KMS-11 (cell line): ENCODE results near the gene CILP2.

Experiments
- H2AFZ ChIP-seq: fragments of 200-600 bp; sonication (generic); 2 replicates; pipeline ENCODE4 v1.6.1; 2016; ENCODE audit warnings: antibody characterized with exemption, mixed run types, low read depth
- H3K27ac ChIP-seq: fragments of 200-600 bp; sonication (generic); 2 replicates; pipeline ENCODE4 v1.6.1; 2016; ENCODE audit warnings: mild to moderate bottlenecking, mixed run types
- H3K27me3 ChIP-seq: fragments of 200-600 bp; sonication (generic); 2 replicates; pipeline ENCODE4 v1.6.1; 2017; ENCODE audit warnings: mild to moderate bottlenecking, low read depth, mixed run types, moderate library complexity; ENCODE audit not compliant: insufficient read depth
- H3K36me3 ChIP-seq: fragments of 200-600 bp; sonication (generic); 2 replicates; pipeline ENCODE4 v1.6.1; 2017; ENCODE audit warnings: mild to moderate bottlenecking, mixed run types; ENCODE audit not compliant: insufficient read depth
- H3K4me1 ChIP-seq: fragments of 200-600 bp; sonication (generic); 2 replicates; pipeline ENCODE4 v1.6.1; 2016; ENCODE audit warnings: mild to moderate bottlenecking, low read depth, mixed run types; ENCODE audit not compliant: poor library complexity, severe bottlenecking
- H3K4me2 ChIP-seq: fragments of 200-600 bp; sonication (generic); 2 replicates; pipeline ENCODE4 v1.7.0; 2016; ENCODE audit warnings: mild to moderate bottlenecking, mixed run types
- H3K4me3 ChIP-seq: fragments of 200-600 bp; sonication (generic); IDR thresholded peaks from 2 replicates; pipeline ENCODE4 v1.6.1; 2017; ENCODE audit warnings: low read depth, low read length, mixed read lengths; ENCODE audit not compliant: insufficient read depth
- H3K79me2 ChIP-seq: fragments of 200-600 bp; sonication (generic); 2 replicates; pipeline ENCODE4 v1.6.1; 2016; ENCODE audit warnings: low read depth, mixed run types; ENCODE audit not compliant: insufficient read depth
- H3K9ac ChIP-seq: fragments of 200-600 bp; sonication (generic); 2 replicates; pipeline ENCODE4 v1.6.1; 2016; ENCODE audit warnings: mild to moderate bottlenecking, mixed run types
- H4K20me1 ChIP-seq: fragments of 200-600 bp; sonication (generic); 2 replicates; pipeline ENCODE4 v1.6.1; 2016; ENCODE audit warnings: mild to moderate bottlenecking, mixed run types; ENCODE audit not compliant: insufficient read depth
- TF ChIP-seq, protein P1 (sequence below): fragments of 200-600 bp; sonication (generic); conservative IDR thresholded peaks from 2 replicates; pipeline ENCODE4 v1.6.1; 2017; ENCODE audit warnings: low read depth, mild to moderate bottlenecking, antibody characterized with exemption, low read length, moderate library complexity, mixed read lengths

The CILP2 gene

GRCh38 chr19:19543101-19543500 lies 5.0 kb downstream of the CILP2 start:
- H2AFZ ChIP-seq = no peak overlapping the region
- no peak overlapping the region for H3K27ac ChIP-seq
- no peaks in the 10 kb centered on the region for H4K20me1 ChIP-seq
- TF ChIP-seq, protein P1, sequence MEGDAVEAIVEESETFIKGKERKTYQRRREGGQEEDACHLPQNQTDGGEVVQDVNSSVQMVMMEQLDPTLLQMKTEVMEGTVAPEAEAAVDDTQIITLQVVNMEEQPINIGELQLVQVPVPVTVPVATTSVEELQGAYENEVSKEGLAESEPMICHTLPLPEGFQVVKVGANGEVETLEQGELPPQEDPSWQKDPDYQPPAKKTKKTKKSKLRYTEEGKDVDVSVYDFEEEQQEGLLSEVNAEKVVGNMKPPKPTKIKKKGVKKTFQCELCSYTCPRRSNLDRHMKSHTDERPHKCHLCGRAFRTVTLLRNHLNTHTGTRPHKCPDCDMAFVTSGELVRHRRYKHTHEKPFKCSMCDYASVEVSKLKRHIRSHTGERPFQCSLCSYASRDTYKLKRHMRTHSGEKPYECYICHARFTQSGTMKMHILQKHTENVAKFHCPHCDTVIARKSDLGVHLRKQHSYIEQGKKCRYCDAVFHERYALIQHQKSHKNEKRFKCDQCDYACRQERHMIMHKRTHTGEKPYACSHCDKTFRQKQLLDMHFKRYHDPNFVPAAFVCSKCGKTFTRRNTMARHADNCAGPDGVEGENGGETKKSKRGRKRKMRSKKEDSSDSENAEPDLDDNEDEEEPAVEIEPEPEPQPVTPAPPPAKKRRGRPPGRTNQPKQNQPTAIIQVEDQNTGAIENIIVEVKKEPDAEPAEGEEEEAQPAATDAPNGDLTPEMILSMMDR = no peak
- no peaks in the 10 kb centered on the region for H3K79me2 ChIP-seq
- H3K36me3 ChIP-seq = no peaks in the 10 kb centered on the region
- no peaks in the 10 kb centered on the region for H3K4me1 ChIP-seq
- H3K27me3 ChIP-seq = peaks cover 2% of the 10 kb centered on the region; the same call in 1 of the 2 replicates
- H3K4me2 ChIP-seq = no peak overlapping the region
- H3K4me3 ChIP-seq = no peak overlapping the region
- no peak overlapping the region for H3K9ac ChIP-seq

- H4K20me1 ChIP-seq = no peaks in the 10 kb centered on the region
- H3K27me3 ChIP-seq = peaks cover 2% of the 10 kb centered on the region; the same call in 1 of the 2 replicates
- H3K27ac ChIP-seq = no peak overlapping the region
These were observed 5.6 kb downstream of the CILP2 start for GRCh38 chr19:19543640-19544039.

DNA sequence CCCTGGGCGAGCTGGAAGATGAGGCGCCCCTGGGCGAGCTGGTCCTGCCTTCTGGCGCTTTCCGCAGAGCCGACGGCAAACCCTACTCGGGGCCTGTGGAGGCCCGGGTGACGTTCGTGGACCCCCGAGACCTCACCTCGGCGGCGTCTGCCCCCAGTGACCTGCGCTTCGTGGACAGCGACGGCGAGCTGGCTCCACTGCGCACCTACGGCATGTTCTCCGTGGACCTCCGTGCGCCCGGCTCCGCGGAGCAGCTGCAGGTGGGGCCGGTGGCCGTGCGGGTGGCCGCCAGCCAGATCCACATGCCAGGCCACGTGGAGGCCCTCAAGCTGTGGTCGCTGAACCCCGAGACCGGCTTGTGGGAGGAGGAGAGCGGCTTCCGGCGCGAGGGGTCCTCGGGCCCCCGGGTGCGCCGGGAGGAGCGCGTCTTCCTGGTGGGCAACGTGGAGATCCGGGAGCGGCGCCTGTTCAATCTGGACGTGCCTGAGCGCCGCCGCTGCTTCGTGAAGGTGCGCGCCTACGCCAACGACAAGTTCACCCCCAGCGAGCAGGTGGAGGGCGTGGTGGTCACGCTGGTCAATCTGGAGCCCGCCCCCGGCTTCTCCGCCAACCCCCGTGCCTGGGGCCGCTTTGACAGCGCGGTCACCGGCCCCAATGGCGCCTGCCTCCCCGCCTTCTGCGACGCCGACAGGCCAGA lies 6.3 kb downstream of the CILP2 start:
- TF ChIP-seq, protein P1 = no peak
- H3K4me1 ChIP-seq = no peaks in the 10 kb centered on the region
- H3K27me3 ChIP-seq = peaks cover 2% of the 10 kb centered on the region; the same call in 1 of the 2 replicates
- no peak overlapping the region for H2AFZ ChIP-seq
- no peak overlapping the region for H3K4me2 ChIP-seq
- no peak overlapping the region for H3K4me3 ChIP-seq
- no peaks in the 10 kb centered on the region for H4K20me1 ChIP-seq
- no peaks in the 10 kb centered on the region for H3K79me2 ChIP-seq
- no peak overlapping the region for H3K9ac ChIP-seq
- H3K27ac ChIP-seq = no peak overlapping the region
- no peaks in the 10 kb centered on the region for H3K36me3 ChIP-seq

More at GRCh38 chr19:19543640-19544039, 5.6 kb downstream of the CILP2 start:
- H2AFZ ChIP-seq = no peak overlapping the region
- no peak overlapping the region for H3K4me3 ChIP-seq
- H3K4me2 ChIP-seq = no peak overlapping the region
- no peaks in the 10 kb centered on the region for H3K79me2 ChIP-seq
- TF ChIP-seq, protein P1 = no peak
- H3K9ac ChIP-seq = no peak overlapping the region
- H3K36me3 ChIP-seq = no peaks in the 10 kb centered on the region
- H3K4me1 ChIP-seq = no peaks in the 10 kb centered on the region

GRCh38 chr19:19544954-19545591 lies 7.0 kb downstream of the CILP2 start:
- no peak overlapping the region for H3K4me2 ChIP-seq
- H3K9ac ChIP-seq = no peak overlapping the region
- no peaks in the 10 kb centered on the region for H3K79me2 ChIP-seq
- no peaks in the 10 kb centered on the region for H4K20me1 ChIP-seq
- H3K4me1 ChIP-seq = no peaks in the 10 kb centered on the region
- no peak overlapping the region for H2AFZ ChIP-seq
- peaks cover 2% of the 10 kb centered on the region; the same call in 1 of the 2 replicates for H3K27me3 ChIP-seq
- H3K4me3 ChIP-seq = no peak overlapping the region
- H3K27ac ChIP-seq = no peak overlapping the region
- TF ChIP-seq, protein P1 = no peak
- no peaks in the 10 kb centered on the region for H3K36me3 ChIP-seq
